Vagina (tissue), 2 donors: ENCODE measurements around the gene MASP1. TPM values are rescaled to one million over a fixed set of nuclear protein-coding genes. Genes with fewer than 3 reads are reported as not detected.

Source experiments
- DNase-seq, 2 donors: peaks; one replicate each; pipeline ENCODE4 v3.0.0-alpha.2; 2017; ENCODE audit errors: extremely low spot score in 2 of 2
- H3K27ac ChIP-seq: fragments of 200-600 bp; sonication (generic); one replicate; pipeline ENCODE4 v1.5.1; 2019
- H3K27me3 ChIP-seq: fragments of 200-600 bp; sonication (generic); one replicate; pipeline ENCODE4 v1.5.1; 2019
- H3K36me3 ChIP-seq, 2 donors: fragments of 200-600 bp; sonication (generic); one replicate each; pipeline ENCODE4 v1.5.1; 2017 to 2019
- H3K4me1 ChIP-seq: fragments of 200-600 bp; sonication (generic); one replicate; pipeline ENCODE4 v1.5.1; 2019
- H3K4me3 ChIP-seq, 2 donors: fragments of 200-600 bp; sonication (generic); 1 replicate in 1 of 2; 2 replicates in 1 of 2; pipeline ENCODE4 v1.5.1; 2016 to 2019
- H3K9me3 ChIP-seq: fragments of 200-600 bp; sonication (generic); one replicate; pipeline ENCODE4 v1.5.1; 2019
- CTCF ChIP-seq, 3 experiments: fragments of 450-650 bp in 2 of 3; fragments of 200-600 bp in 1 of 3; sonication (generic) in 1 of 3; IDR thresholded peaks; one replicate each; pipeline ENCODE4 v1.5.1; 2017 to 2019; ENCODE audit warnings: antibody characterized with exemption in 3 of 3, mild to moderate bottlenecking in 2 of 3, moderate library complexity in 2 of 3
- POLR2A ChIP-seq, 2 donors: fragments of 450-650 bp; IDR thresholded peaks; one replicate each; pipeline ENCODE4 v1.6.1; 2017; ENCODE audit warnings: antibody characterized with exemption in 2 of 2, mild to moderate bottlenecking in 2 of 2, moderate library complexity in 2 of 2
- POLR2AphosphoS5 ChIP-seq, 2 donors: sonication (generic); formaldehyde crosslinking; IDR thresholded peaks; one replicate each; pipeline ENCODE4 v1.9.0; 2017; ENCODE audit warnings: antibody characterized with exemption in 2 of 2, mild to moderate bottlenecking in 2 of 2, low read depth in 1 of 2; ENCODE audit not compliant: insufficient read depth in 1 of 2
- intact Hi-C: fragments of 100-400 bp; cut with DNase I; formaldehyde crosslinking; loops from one replicate; pipeline ENCODE4 v1.15.1; 2023
- total RNA-seq: library from RNA; depleted of rRNA; stranded (reverse); fragments of >200 nt; gene quantifications from one replicate; pipeline ENCODE4 v1.2.3, GENCODE V29; 2016

Gene MASP1
- total RNA-seq, 1 donor from 2014 or later: 172 TPM

- Histone ChIP-seq H3K36me3 (no peaks in the 10 kb centered on the region), H3K27ac (no peak overlapping the region), H3K9me3 (no peaks in the 10 kb centered on the region), H3K4me1 (no peaks in the 10 kb centered on the region), H3K27me3 (no peaks in the 10 kb centered on the region), H3K4me3 (no peak overlapping the region)
- TF ChIP-seq POLR2AphosphoS5 (IDR thresholded peaks at IDR 0.05; ENCODE audit: insufficient read depth in 1 of 2, low read depth in 1 of 2) (no peak), POLR2A (IDR thresholded peaks at IDR 0.05) (no peak), CTCF (IDR thresholded peaks at IDR 0.05) (no peak)
- intact Hi-C loops: loop anchor here (10.0 kb wide), 1 partner anchor 86 kb away; no protein-coding TSS in a partner anchor
- no peak for DNase-seq
Observed at GRCh38 chr3:187228740-187229139, 62.8 kb downstream of the MASP1 start.

DNA sequence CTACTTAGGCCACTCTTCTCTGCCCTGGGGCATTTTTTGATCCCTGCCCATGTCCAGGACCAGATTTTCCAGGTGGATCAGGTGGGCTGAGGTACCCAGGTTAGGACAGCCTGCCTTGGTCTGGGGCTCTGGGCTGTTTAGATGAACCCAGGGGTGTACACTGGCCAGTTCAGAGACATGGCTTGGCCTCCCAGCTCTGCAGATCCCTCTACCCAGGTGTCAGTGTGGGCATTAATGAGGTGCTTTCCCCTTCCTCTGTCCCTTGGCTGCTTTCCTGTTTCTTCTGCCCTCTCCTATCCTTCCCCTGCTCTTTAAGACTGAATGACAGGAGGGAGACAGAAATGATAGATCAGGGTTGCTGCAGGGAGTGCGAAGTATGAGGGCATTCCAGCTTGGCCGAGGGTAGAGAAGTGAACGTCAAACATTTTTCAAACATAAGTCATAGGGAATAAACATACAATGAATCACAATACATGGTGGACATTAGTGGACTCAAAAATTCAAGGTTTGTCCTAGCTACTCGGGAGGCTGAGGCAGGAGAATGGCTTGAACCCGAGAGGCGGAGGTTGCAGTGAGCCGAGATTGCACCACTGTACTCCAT lies 63.8 kb downstream of the MASP1 start:
- no peak for DNase-seq
- Histone ChIP-seq H3K4me3 (no peak overlapping the region), H3K4me1 (no peaks in the 10 kb centered on the region), H3K9me3 (no peaks in the 10 kb centered on the region), H3K36me3 (no peaks in the 10 kb centered on the region), H3K27ac (no peak overlapping the region), H3K27me3 (no peaks in the 10 kb centered on the region)
- intact Hi-C loops: loop anchor here (10.0 kb wide), 1 partner anchor 87 kb away; no protein-coding TSS in a partner anchor
- TF ChIP-seq POLR2A (IDR thresholded peaks at IDR 0.05) (no peak), CTCF (IDR thresholded peaks at IDR 0.05) (no peak), POLR2AphosphoS5 (IDR thresholded peaks at IDR 0.05; ENCODE audit: insufficient read depth in 1 of 2, low read depth in 1 of 2) (no peak)

GRCh38 chr3:187223799-187224198 lies 67.7 kb downstream of the MASP1 start:
- Histone ChIP-seq H3K4me1 (no peaks in the 10 kb centered on the region), H3K27ac (no peak overlapping the region), H3K9me3 (no peaks in the 10 kb centered on the region), H3K27me3 (no peaks in the 10 kb centered on the region), H3K36me3 (no peaks in the 10 kb centered on the region), H3K4me3 (no peak overlapping the region)
- intact Hi-C loops: loop anchor here (10.0 kb wide), 1 partner anchor 91 kb away; no protein-coding TSS in a partner anchor
- DNase-seq: no peak
- no peak for TF ChIP-seq CTCF (IDR thresholded peaks at IDR 0.05)
- TF ChIP-seq POLR2A (IDR thresholded peaks at IDR 0.05): no peak
- no peak for TF ChIP-seq POLR2AphosphoS5 (IDR thresholded peaks at IDR 0.05; ENCODE audit: insufficient read depth in 1 of 2, low read depth in 1 of 2)

- no peaks in the 10 kb centered on the region for H3K9me3 ChIP-seq
- no peak for DNase-seq
- H3K36me3 ChIP-seq: no peaks in the 10 kb centered on the region
- no peaks in the 10 kb centered on the region for H3K4me1 ChIP-seq
- H3K27me3 ChIP-seq: no peaks in the 10 kb centered on the region
- H3K27ac ChIP-seq: no peak overlapping the region
- no peak overlapping the region for H3K4me3 ChIP-seq
- TF ChIP-seq POLR2AphosphoS5 (IDR thresholded peaks at IDR 0.05; ENCODE audit: insufficient read depth in 1 of 2, low read depth in 1 of 2) (no peak), POLR2A (IDR thresholded peaks at IDR 0.05) (no peak), CTCF (IDR thresholded peaks at IDR 0.05) (no peak)
- intact Hi-C loops: loop anchor here (10.0 kb wide), 1 partner anchor 92 kb away; no protein-coding TSS in a partner anchor
Observed at GRCh38 chr3:187222801-187223200, 68.7 kb downstream of the MASP1 start.

GRCh38 chr3:187215460-187215859 lies 76.1 kb downstream of the MASP1 start:
- Histone ChIP-seq H3K4me3 (no peak overlapping the region), H3K4me1 (peaks cover 19% of the 10 kb centered on the region), H3K27me3 (no peaks in the 10 kb centered on the region), H3K9me3 (no peaks in the 10 kb centered on the region), H3K36me3 (no peaks in the 10 kb centered on the region), H3K27ac (no peak overlapping the region)
- no peak for TF ChIP-seq POLR2AphosphoS5 (IDR thresholded peaks at IDR 0.05; ENCODE audit: insufficient read depth in 1 of 2, low read depth in 1 of 2)
- TF ChIP-seq CTCF (IDR thresholded peaks at IDR 0.05): no peak
- no peak for TF ChIP-seq POLR2A (IDR thresholded peaks at IDR 0.05)
- intact Hi-C loops: loop anchor here (5.0 kb wide), 1 partner anchor 462 kb away; no protein-coding TSS in a partner anchor
- DNase-seq: no peak
